Left ventricle myocardium inferior (tissue), 1 donor: Measurements from ENCODE around the gene FAM184A. TPM values are rescaled to one million over a fixed set of nuclear protein-coding genes. Genes with fewer than 3 reads are reported as not detected.

Experiments
- DNase-seq: peaks from one replicate; pipeline ENCODE4 v3.0.0-alpha.2; 2020
- H3K27ac ChIP-seq: fragments of 200-600 bp; replicated peaks from 2 replicates; pipeline ENCODE4 v1.8.0; 2021
- H3K27me3 ChIP-seq: fragments of 200-600 bp; 2 replicates; pipeline ENCODE4 v1.8.0; 2021; ENCODE audit warnings: low read depth
- H3K36me3 ChIP-seq: fragments of 200-600 bp; 2 replicates; pipeline ENCODE4 v1.8.0; 2021
- H3K4me1 ChIP-seq: fragments of 200-600 bp; 2 replicates; pipeline ENCODE4 v1.8.0; 2021
- H3K4me3 ChIP-seq: fragments of 200-600 bp; 2 replicates; pipeline ENCODE4 v1.8.0; 2021; ENCODE audit warnings: mild to moderate bottlenecking, moderate library complexity
- H3K9me3 ChIP-seq: fragments of 200-600 bp; replicated peaks from 2 replicates; pipeline ENCODE4 v1.8.0; 2021
- intact Hi-C: fragments of 100-400 bp; cut with micrococcal nuclease; formaldehyde crosslinking; loops from one replicate; pipeline ENCODE4 v1.11.0; 2022
- total RNA-seq: library from RNA; stranded (reverse); fragmentation: NEBNext Ultra II Directional; extraction: Animal tissue kit (Norgen Biotek cat#: 25700); gene quantifications from one replicate; pipeline ENCODE4 v1.2.1, GENCODE V29; 2021
- TF ChIP-seq, protein P1 (sequence below): fragments of 200-600 bp; IDR thresholded peaks from 2 replicates; pipeline ENCODE4 v1.8.0; 2021; ENCODE audit warnings: antibody characterized with exemption, mild to moderate bottlenecking, borderline replicate concordance
- donor health status: DM: no; HTN: yes; CAD: no; lungs with severe emphysema.

The FAM184A gene
- total RNA-seq, 1 donor from 2014 or later: 0.93 TPM

DNA sequence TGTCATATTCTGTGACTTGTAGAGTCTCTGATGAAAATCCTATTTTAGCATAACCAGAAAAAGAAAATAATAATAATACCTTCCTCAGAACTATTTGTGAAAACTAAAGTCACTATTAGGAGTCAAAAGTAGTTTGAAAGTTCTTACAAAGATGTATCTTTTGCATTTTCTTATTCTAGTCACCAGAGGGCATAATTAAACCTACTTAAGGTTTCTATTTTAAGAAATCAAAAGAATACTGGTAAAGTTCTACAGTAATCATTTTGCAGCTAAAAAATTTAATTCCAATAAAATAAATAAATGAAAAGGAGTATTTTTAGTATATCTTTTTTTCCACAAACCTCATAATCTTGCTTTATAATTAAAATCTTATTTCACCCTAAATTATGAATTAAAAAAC, 115.5 kb downstream of the FAM184A start:
- H3K27me3 ChIP-seq: no peaks in the 10 kb centered on the region
- TF ChIP-seq, protein P1, sequence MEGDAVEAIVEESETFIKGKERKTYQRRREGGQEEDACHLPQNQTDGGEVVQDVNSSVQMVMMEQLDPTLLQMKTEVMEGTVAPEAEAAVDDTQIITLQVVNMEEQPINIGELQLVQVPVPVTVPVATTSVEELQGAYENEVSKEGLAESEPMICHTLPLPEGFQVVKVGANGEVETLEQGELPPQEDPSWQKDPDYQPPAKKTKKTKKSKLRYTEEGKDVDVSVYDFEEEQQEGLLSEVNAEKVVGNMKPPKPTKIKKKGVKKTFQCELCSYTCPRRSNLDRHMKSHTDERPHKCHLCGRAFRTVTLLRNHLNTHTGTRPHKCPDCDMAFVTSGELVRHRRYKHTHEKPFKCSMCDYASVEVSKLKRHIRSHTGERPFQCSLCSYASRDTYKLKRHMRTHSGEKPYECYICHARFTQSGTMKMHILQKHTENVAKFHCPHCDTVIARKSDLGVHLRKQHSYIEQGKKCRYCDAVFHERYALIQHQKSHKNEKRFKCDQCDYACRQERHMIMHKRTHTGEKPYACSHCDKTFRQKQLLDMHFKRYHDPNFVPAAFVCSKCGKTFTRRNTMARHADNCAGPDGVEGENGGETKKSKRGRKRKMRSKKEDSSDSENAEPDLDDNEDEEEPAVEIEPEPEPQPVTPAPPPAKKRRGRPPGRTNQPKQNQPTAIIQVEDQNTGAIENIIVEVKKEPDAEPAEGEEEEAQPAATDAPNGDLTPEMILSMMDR: peak; percentile 49
- H3K4me1 ChIP-seq: peaks cover 4% of the 10 kb centered on the region
- no peak overlapping the region for H3K27ac ChIP-seq
- DNase-seq: no peak
- no peaks in the 10 kb centered on the region for H3K36me3 ChIP-seq
- intact Hi-C loops: no loop called here
- H3K9me3 ChIP-seq: no peaks in the 10 kb centered on the region
- no peak overlapping the region for H3K4me3 ChIP-seq

DNA sequence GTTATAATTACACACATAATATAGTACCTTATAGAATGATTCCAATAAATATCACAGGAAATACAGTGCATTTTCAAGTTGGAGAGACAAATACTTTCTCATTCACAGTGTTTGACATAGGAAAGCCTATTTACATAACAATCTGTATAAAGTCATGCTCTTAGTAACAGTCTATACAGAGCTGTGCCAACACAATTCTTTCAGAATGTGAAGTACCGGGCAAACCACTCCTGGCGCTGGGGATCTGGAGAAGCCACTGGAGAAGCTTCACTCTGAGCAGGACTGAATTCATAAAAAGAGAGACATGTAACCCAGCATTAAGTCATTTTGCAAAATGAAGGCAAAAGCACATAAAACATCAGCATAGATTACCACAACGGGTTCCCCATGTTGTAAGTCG, 118.6 kb downstream of the FAM184A start:
- Histone ChIP-seq H3K27ac (no peak overlapping the region), H3K27me3 (no peaks in the 10 kb centered on the region), H3K36me3 (no peaks in the 10 kb centered on the region), H3K4me1 (peaks cover 4% of the 10 kb centered on the region), H3K4me3 (no peak overlapping the region), H3K9me3 (no peaks in the 10 kb centered on the region)
- DNase-seq: no peak
- TF ChIP-seq, protein P1: no peak
- intact Hi-C loops: no loop called here

DNA sequence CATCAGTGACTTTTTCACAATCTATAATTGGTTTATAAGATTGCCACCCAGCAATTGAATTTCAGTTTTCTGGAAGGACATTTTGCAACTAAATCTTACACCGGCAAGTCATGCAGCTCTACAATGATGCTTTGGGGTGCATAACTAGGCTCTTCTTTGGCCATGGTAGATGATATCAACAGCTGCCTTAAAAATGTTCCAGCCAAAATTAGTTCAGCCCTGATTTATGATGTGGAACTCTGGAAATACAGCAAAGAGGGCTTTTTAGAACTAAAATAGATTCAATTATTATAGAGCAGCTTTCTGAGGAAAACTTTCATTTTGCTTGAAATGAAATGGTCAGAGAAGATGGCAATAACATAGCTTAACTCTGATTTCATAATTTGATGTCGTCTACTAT, 125.1 kb downstream of the FAM184A start:
- DNase-seq: no peak
- Histone ChIP-seq H3K4me3 (no peak overlapping the region), H3K4me1 (no peaks in the 10 kb centered on the region), H3K27me3 (no peaks in the 10 kb centered on the region), H3K36me3 (no peaks in the 10 kb centered on the region), H3K9me3 (peaks cover 15% of the 10 kb centered on the region), H3K27ac (no peak overlapping the region)
- intact Hi-C loops: no loop called here
- TF ChIP-seq, protein P1: no peak

DNA sequence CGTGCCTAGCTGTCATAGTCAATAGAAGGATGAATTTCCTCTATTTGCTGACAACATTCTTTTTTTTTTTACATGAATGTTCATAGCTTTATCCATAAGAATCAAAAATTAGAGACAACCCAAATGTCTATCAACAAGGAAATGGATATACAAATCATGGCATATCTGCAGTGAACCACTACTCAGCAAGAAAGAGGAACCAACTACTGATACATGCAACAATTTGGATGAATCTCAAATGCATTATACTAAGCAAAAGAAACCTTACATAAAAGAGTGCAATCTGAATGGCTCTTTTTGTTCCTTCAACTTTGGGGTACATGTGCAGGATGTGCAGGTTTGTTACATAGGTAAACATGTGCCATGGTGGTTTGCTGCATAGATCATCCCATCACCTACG, 125.8 kb downstream of the FAM184A start:
- no peak for DNase-seq
- H3K9me3 ChIP-seq: peaks cover 20% of the 10 kb centered on the region
- TF ChIP-seq, protein P1: no peak
- H3K4me1 ChIP-seq: no peaks in the 10 kb centered on the region
- H3K27ac ChIP-seq: no peak overlapping the region
- H3K36me3 ChIP-seq: no peaks in the 10 kb centered on the region
- intact Hi-C loops: no loop called here
- H3K4me3 ChIP-seq: no peak overlapping the region
- no peaks in the 10 kb centered on the region for H3K27me3 ChIP-seq

DNA sequence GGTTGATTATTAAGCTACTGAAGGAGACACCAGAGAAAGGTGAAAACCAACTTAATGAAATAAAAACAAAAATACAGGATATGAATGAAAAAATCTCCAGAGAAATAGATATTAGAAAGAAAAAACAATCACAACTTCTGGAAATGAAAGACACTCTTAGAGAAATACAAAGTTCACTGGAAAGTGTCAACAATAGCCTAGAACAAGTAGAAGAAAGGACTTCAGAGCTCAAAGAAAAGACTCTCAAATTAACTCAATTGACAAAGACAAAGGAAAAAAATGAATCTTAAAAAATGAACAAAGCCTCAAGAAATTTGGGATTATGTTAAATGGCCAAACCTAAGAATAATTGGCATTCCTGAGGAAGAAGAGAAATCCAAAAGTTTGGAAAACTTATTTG, 133.2 kb downstream of the FAM184A start:
- Histone ChIP-seq H3K27ac (no peak overlapping the region), H3K9me3 (peaks cover 54% of the 10 kb centered on the region), H3K4me3 (no peak overlapping the region), H3K36me3 (no peaks in the 10 kb centered on the region), H3K4me1 (no peaks in the 10 kb centered on the region), H3K27me3 (no peaks in the 10 kb centered on the region)
- intact Hi-C loops: no loop called here
- TF ChIP-seq, protein P1: no peak
- DNase-seq: no peak

DNA sequence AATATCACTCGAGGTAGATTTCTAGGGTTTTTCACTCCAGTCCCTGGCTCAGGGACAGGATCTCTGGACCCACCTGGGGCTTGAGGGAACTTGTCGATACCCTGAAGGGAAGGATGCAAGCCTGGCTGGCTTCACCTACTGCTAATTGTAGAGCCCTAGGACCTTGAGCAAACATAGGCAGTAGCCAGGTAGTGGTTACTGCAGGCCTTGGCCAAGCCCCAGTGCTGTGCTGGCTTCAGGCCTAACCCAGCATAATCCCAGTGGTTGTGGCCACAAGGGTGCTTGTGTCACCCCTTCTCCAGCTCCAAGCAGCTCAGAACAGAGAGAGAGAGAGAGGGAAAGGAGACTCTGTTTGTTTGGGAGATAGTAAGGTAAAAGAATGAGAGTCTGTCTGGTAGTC, 137.7 kb downstream of the FAM184A start:
- intact Hi-C loops: no loop called here
- no peak for DNase-seq
- Histone ChIP-seq H3K27ac (no peak overlapping the region), H3K4me1 (peaks cover 18% of the 10 kb centered on the region), H3K27me3 (no peaks in the 10 kb centered on the region), H3K4me3 (no peak overlapping the region), H3K36me3 (no peaks in the 10 kb centered on the region), H3K9me3 (peaks cover 18% of the 10 kb centered on the region)
- TF ChIP-seq, protein P1: no peak
